22Rv1 (cell line): Measurements from ENCODE around the gene TOPORS.

ENCODE experiments used
- CTCF ChIP-seq: fragments of 450-650 bp; IDR thresholded peaks from 2 replicates; pipeline ENCODE4 v1.5.1; 2017; ENCODE audit warnings: mild to moderate bottlenecking
- ZFX ChIP-seq: fragments of 450-650 bp; IDR thresholded peaks from 2 replicates; pipeline ENCODE4 v1.6.1; 2017; ENCODE audit warnings: antibody characterized with exemption, borderline replicate concordance

GRCh38 chr9:32543047-32543446 is 9.3 kb downstream of the TOPORS start:
- TF ChIP-seq CTCF, result no peak
- no peak for TF ChIP-seq ZFX
